BJ (cell line): Measurements from ENCODE around the gene PFDN2. TPM values are rescaled to one million over a fixed set of nuclear protein-coding genes. Genes with fewer than 3 reads are reported as not detected.

Experiments
- CTCF ChIA-PET: fragments of 350-600 bp; formaldehyde crosslinking; extraction: SDS; loops from one replicate; lab custom pipeline; 2021; ENCODE audit warnings: antibody characterized with exemption, inconsistent platforms; lab: Yijun Ruan, JAX
- POLR2A ChIA-PET: fragments of 300-600 bp; sonication (Branson Sonifier 250); formaldehyde crosslinking; extraction: SDS; loops from one replicate; lab custom pipeline; 2021; ENCODE audit warnings: antibody characterized with exemption; lab: Charles Lee
- DNase-seq: peaks from one replicate; pipeline ENCODE4 v3.0.0-alpha.2; 2011; ENCODE audit warnings: low read depth
- H3K27me3 ChIP-seq: 2 replicates; pipeline ENCODE4 v1.6.0; 2011; ENCODE audit warnings: low read length; ENCODE audit not compliant: control insufficient read depth, insufficient read depth
- H3K36me3 ChIP-seq: 2 replicates; pipeline ENCODE4 v1.5.1; 2011; ENCODE audit warnings: low read length; ENCODE audit not compliant: control insufficient read depth, insufficient read depth
- H3K4me3 ChIP-seq: 2 replicates; pipeline ENCODE4 v1.5.1; 2011; ENCODE audit warnings: low read depth, mild to moderate bottlenecking, control low read depth, low read length
- CTCF ChIP-seq: IDR thresholded peaks from 2 replicates; pipeline ENCODE4 v1.5.1; 2011; ENCODE audit warnings: low read depth, mild to moderate bottlenecking, control low read depth, inconsistent platforms, low read length, moderate library complexity; ENCODE audit not compliant: insufficient read depth
- polyA plus RNA-seq: library from polyadenylated mRNA; depleted of rRNA; stranded (reverse); fragments of >200 nt; gene quantifications from 2 replicates; pipeline ENCODE4 v1.2.3, GENCODE V29; 2011

The PFDN2 gene
- polyA plus RNA-seq, 1 experiment = 32.9 TPM

- no peak for DNase-seq
- Histone ChIP-seq H3K36me3 (no peaks in the 10 kb centered on the region), H3K4me3 (no peak overlapping the region), H3K27me3 (no peaks in the 10 kb centered on the region)
- POLR2A ChIA-PET = no interaction called here
- CTCF ChIA-PET = interaction anchor here (1.0 to 12.3 kb wide), 3 partner anchors 23 to 86 kb away, joined by 3 to 132 read pairs (median 5); partner anchors contain the start of gene KLHDC9
- TF ChIP-seq CTCF = no peak
Observed at GRCh38 chr1:161073474-161074121, 44.2 kb downstream of the PFDN2 start.

- CTCF ChIA-PET = interaction anchor here (1.1 to 12.3 kb wide), 4 partner anchors 24 to 85 kb away, joined by 5 to 132 read pairs (median 7); partner anchors contain the start of genes KLHDC9 and USF1
- H3K36me3 ChIP-seq = no peaks in the 10 kb centered on the region
- no peak for DNase-seq
- TF ChIP-seq CTCF = no peak
- no peak overlapping the region for H3K4me3 ChIP-seq
- no peaks in the 10 kb centered on the region for H3K27me3 ChIP-seq
- POLR2A ChIA-PET = no interaction called here
Observed at GRCh38 chr1:161072751-161073449, 44.9 kb downstream of the PFDN2 start.

- Histone ChIP-seq H3K27me3 (no peaks in the 10 kb centered on the region), H3K4me3 (no peak overlapping the region), H3K36me3 (no peaks in the 10 kb centered on the region)
- no peak for DNase-seq
- POLR2A ChIA-PET = no interaction called here
- peak; percentile 62 for TF ChIP-seq CTCF
- CTCF ChIA-PET = interaction anchor here (0.6 to 12.3 kb wide), 10 partner anchors 9 to 358 kb away, joined by 3 to 132 read pairs (median 4); partner anchors contain the start of genes KLHDC9 and USF1
Observed at GRCh38 chr1:161071886-161072371, 45.9 kb downstream of the PFDN2 start.

GRCh38 chr1:161070761-161071160 lies 47.1 kb downstream of the PFDN2 start:
- CTCF ChIA-PET = interaction anchor here (0.9 to 12.3 kb wide), 3 partner anchors 10 to 67 kb away, joined by 3 to 132 read pairs (median 5); partner anchors contain the start of gene KLHDC9
- H3K4me3 ChIP-seq = no peak overlapping the region
- no peak for DNase-seq

More at GRCh38 chr1:161070761-161071160, 47.1 kb downstream of the PFDN2 start:
- no peak for TF ChIP-seq CTCF
- Histone ChIP-seq H3K36me3 (no peaks in the 10 kb centered on the region), H3K27me3 (no peaks in the 10 kb centered on the region)
- POLR2A ChIA-PET = no interaction called here
